Activated CD8-positive, alpha-beta memory T cell treated with anti-CD3 and anti-CD28 coated beads for 48 hours (primary cell): ENCODE results near the gene BMP8B.
A peak's percentile ranks its signal among the peaks of the same experiment; 100 is the strongest.
"Not testable (repeated sequence)": the region's sequence is repeated elsewhere in the genome, so short reads cannot be mapped to it uniquely, and the experiment has no call there.

Experiments used
- DNase-seq, 3 experiments: peaks; one replicate each; pipeline ENCODE4 v3.0.0-alpha.2; 2020; ENCODE audit warnings: low read depth in 2 of 3, low spot score in 2 of 3

BMP8B gene

GRCh38 chr1:39816415-39817090, 27.9 kb upstream of the BMP8B start:
- peak in 1 of 3 experiments; percentile 32 for DNase-seq

DNA sequence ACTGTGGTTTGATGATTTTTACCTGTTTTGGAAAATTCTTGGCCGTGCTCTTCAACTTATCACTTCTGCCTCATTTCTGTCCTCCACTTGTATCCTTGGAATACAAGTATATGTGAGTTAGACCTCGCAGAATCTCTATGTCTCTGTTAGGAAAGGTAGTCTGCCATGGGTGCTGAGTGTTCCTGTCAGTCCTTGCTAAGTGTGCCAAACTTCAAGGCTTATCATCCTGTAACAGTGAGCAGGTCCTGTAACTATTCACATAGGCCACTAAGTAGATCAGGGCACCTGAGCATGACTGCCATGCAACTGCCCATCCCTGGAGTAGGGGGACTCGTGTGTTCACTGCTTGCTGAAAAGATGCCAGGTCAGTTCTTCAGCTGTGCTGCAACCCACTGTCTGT, 24.2 kb upstream of the BMP8B start:
- DNase-seq, result no peak

DNA sequence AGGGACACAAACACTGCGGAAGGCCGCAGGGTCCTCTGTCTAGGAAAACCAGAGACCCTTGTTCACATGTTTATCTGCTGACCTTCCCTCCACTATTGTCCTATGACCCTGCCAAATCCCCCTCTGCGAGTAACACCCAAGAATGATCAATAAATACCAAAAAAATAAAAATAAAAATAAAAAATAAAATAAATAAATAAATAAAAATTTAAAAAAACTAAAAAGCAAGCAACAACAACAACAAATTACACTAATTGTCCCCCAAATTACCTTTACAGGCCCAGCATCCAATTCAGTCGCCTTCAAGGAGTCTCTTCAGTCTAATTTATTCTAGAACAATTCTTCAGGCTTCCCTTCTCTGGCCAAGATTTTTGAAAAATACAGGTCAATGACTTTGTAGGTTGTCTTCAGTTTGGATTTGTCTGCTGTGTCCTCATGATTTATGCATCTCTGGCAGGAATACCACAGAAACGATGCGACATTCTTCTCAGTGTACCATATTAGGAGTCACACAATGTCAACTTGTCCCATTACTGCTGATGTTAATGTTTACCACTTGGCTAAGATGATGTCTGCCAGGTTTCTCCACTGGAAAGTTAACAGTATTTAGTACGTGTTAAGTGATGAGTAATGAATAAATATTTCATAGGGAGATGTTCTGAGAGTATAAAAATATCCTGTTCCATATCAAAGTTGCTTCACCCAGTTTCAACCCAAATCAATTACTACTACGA, 20.3 kb upstream of the BMP8B start:
- DNase-seq, result no peak

GRCh38 chr1:39805385-39805784, 16.7 kb upstream of the BMP8B start:
- DNase-seq, result no peak

DNA sequence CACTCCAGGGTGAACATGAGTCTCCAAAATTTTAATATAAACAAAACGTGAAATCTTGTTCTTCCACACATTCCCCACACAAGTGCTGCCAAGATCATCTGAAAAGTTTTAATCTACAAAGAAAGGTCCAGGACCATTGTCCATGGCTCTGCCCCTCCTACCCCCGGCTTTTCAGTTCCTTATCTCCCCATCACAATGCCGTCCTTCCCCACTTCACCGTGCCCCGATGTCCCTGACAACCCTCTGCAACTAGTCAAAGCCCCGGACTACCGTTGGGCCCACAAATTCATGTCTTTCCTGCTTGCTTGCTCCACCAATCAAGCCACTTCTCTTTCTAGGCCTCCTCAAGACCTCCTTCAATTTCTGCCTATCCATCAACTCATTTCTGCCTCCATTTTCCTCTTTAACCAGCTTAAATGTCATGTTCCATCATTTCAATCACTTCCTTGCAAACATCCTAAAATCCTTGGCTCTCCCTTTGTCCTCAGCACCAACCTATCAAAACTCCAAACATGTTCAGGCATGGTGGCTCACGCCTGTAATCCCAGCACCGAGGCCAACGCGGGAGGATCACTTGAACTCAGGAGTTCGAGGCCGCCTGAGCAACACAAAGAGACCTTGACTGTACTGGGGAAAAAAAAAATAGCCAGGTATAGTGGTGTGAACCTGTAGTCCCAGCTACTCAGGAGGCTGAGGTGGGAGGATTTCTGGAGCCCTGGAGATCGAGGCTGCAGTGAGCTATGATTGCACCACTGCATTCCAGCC, 14.0 kb upstream of the BMP8B start:
- DNase-seq, result no peak

DNA sequence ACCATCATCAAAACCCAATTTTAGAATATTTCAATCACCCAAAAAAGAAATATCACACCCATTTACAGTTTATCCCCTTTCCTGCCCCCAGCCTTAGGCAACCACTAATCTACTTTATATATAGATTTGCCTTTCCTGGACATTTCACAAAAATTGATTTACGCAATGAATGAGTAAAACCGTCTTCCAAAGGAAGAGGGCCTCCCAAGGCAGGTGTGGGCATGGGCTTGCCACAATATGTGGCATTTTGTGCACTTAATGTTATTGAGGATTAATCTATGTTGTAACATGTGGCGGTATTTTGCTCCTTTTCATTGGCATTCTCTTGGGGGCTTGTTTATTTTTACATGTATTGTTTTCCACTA, 11.8 kb upstream of the BMP8B start:
- no peak for DNase-seq

DNA sequence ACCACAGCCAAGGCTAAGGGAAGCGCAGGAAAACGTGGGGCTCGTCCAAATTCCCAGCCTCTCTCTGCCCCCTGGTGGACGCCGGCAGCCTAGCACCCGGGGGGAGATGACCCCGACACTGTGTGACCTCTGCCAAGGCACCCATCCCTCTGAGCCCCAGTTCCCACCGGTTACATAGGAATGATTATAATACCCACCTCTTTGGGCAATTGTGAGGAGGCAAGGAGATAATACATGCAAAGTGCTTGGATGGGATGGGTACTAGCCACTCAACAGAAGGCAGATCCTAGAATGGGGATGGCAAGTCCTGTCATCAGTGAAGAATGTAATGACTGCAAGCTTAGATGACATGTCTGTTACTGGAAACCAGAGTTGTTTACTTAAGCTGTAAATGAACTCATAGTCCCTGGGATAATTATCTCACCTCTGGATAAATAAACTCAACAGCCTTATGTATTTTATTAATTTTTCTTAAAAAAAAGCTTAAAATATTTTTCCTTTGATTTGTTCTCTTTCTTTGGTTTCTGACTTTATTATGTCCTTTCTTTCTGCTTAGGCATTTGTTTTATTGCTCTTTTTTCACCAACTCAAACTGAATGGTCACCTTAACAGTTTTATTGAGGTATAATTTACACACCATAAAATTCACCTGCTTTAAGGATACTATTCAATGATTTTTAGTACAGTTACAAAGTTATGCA, 11.3 kb upstream of the BMP8B start:
- DNase-seq, result peak; percentile 40 to 66 (median 54)

- peak; percentile 57 to 65 (median 61) for DNase-seq
Observed at GRCh38 chr1:39798859-39799769, 10.4 kb upstream of the BMP8B start.

DNA sequence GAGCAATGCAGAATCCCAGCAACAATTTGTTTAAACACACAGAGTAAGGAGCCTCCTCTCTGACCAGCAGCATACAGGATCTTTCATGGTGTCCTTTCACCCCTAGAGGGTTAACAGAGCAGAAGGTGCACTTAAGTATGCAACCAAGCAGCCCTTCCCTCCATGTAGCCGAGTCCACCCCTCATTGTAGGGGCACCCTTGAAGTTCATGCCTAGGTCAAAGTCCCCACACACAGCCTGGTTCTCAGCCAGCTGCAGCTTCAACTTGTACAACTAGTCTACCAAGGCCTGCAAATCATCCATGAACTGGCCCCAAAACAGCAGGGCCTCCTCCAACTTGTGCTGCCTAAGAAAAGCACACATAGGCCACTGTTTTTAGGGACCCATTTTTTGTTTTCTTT, 7.0 kb upstream of the BMP8B start:
- DNase-seq, result no peak

DNA sequence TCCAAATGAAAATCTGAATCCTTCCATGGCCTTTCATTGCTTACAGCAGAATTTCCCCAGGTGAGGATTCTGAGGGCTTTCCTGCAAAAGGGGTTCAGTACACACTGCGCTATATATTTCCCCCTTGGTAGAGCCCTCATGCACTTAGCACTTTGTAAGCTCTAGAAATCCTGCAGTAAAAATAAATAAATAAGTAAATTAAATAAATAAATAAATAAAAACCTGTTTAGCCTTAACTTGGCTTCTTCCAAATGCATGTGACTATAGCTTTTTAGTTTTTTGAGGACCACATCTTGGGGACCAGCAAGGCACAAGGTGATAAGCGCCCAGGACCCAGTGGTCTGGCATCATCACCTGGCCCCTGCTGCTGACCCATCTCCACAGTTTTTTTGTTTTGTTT, 3.2 kb upstream of the BMP8B start:
- DNase-seq, result no peak

DNA sequence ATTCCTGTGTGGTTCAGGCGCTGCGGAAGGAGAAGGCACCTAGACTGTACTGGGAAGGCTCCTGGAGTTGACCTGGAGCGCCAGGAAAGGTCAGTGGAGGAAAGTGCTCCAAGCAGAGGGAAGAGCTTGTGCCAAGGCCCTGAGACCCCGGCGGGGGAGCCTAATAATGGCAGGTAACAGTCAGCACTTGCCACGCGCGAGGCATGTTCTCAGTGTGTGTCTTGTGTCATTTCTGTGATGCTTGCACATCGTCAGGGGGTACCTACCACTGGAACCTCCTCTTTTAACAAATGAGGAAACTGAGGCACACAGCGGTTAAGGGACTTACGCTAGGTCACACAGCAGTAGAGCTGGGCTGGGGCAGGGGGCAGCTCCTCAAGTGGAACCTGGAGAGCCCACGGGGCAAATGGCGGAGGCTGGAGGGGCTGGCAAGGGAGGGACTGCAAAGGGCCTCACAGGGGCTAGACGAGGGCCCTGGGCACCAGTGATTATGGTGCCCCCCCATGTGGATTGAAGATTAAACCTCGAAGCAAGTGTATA, 976 bp upstream of the BMP8B start:
- DNase-seq, result no peak

DNA sequence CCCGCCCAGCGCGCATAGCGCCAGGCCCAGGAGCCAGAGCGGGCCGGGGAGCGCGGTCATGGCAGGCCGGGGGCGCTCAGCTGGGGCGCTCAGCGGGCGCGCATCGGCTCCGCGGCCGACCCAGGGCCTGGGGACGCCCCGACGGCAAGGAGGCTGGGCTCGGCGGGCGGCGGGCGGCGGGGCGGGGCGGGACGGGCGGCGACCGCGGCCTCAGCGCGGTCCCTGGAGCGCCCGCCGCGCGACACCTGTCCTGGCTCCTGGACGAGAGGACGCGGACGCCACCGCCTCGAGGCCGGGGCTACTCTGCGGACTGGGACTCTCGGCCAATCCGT, 273 bp downstream of the BMP8B start:
- no peak for DNase-seq

DNA sequence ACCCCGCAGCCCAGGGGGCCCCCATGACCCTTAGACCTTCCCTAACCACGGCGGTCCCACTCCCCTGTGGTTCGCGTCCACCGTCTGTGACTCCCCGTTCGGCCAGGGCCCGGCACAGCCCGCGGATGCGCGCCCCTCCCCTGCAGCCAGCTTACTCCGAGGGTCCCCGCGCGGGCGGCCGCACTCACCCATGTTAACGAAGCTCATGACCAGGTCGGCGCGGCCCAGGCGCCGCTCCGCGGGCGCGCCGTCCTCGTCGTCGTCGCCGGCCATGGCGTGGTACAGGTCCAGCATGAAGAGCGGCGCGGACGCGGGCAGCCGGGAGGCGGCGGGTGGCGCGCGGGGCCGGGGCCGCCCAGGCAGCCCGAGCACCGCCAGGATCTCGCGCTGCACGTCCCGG, 701 bp downstream of the BMP8B start:
- DNase-seq, result not testable (repeated sequence)

- DNase-seq, result no peak
Observed at GRCh38 chr1:39787468-39787867, 1.2 kb downstream of the BMP8B start.

DNA sequence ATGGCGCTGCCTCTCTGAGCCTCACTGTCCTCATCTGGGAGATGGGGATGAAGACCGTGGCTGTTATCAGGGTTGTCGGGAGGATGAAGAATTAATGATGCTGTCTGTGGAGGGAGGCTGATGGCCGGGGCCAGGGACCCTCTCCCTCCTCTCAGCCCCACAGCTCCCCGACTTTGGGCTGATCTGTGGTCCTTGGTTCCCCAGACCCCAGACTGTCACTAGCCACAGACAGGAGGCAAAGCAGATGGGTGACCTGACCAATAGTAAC, 1.6 kb downstream of the BMP8B start:
- not testable (repeated sequence) for DNase-seq

- DNase-seq, result not testable (repeated sequence)
Observed at GRCh38 chr1:39786303-39787107, 2.2 kb downstream of the BMP8B start.

GRCh38 chr1:39782685-39783084, 6.0 kb downstream of the BMP8B start:
- DNase-seq, result not testable (repeated sequence)

GRCh38 chr1:39782103-39782502, 6.6 kb downstream of the BMP8B start:
- DNase-seq, result no peak

GRCh38 chr1:39781349-39781715, 7.3 kb downstream of the BMP8B start:
- DNase-seq, result no peak

- no peak for DNase-seq
Observed at GRCh38 chr1:39779821-39780220, 8.8 kb downstream of the BMP8B start.
